SU-DHL-6 (cell line): ENCODE measurements around the gene MGAT5.

Source experiments
- EZH2phosphoT487 ChIP-seq: fragments of 200-600 bp; sonication (generic), shearing (Covaris generic); conservative IDR thresholded peaks from 2 replicates; pipeline ENCODE4 v1.6.1; 2018; ENCODE audit warnings: mild to moderate bottlenecking, antibody characterized with exemption, low read length, moderate library complexity, mixed read lengths
- TF ChIP-seq, protein P1 (sequence below): fragments of 200-600 bp; sonication (generic); IDR thresholded peaks from one replicate; pipeline ENCODE4 v1.5.1; 2017; ENCODE audit warnings: antibody characterized with exemption, mild to moderate bottlenecking, low read length, moderate library complexity; ENCODE audit not compliant: insufficient read depth, poor library complexity, severe bottlenecking

DNA sequence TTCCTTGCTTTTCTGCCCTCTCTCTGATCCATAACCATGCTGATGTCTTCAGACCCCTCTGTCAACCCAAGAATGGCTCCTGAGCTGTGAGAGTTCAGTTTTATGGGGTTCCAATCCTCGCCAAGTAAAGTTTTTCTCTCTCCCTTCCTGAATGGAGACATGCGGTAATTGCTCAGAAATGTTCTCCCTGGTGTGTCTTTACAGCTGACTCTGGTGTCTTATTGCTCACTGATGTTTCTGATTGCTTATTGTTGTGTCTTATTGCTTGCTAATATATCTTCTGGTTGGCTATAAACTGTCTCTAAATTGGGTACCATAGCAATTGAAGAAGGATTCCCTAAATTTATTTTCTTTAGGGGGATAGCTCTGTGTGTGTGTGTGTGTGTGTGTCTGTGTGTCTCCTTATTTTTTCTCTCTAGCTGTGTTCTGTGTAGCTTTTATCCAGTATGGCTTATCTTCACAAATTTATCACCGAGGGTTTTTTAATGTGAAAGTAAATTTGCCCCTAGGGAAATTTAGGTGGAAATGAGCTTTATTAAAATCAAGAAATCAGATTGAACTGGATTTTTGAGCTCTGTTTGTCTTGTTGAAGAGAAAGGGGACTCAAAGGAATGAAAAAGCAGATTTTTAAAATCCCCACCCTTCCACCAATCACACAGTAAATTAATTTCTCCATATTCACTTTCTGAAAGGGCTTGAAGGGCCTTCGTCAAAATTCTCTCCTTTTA lies 19.5 kb downstream of the MGAT5 start:
- TF ChIP-seq, protein P1, sequence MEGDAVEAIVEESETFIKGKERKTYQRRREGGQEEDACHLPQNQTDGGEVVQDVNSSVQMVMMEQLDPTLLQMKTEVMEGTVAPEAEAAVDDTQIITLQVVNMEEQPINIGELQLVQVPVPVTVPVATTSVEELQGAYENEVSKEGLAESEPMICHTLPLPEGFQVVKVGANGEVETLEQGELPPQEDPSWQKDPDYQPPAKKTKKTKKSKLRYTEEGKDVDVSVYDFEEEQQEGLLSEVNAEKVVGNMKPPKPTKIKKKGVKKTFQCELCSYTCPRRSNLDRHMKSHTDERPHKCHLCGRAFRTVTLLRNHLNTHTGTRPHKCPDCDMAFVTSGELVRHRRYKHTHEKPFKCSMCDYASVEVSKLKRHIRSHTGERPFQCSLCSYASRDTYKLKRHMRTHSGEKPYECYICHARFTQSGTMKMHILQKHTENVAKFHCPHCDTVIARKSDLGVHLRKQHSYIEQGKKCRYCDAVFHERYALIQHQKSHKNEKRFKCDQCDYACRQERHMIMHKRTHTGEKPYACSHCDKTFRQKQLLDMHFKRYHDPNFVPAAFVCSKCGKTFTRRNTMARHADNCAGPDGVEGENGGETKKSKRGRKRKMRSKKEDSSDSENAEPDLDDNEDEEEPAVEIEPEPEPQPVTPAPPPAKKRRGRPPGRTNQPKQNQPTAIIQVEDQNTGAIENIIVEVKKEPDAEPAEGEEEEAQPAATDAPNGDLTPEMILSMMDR: no peak
- no peak for TF ChIP-seq EZH2phosphoT487
